ENCODE data around the gene LGMN. TPM values are rescaled to one million over a fixed set of nuclear protein-coding genes. Genes with fewer than 3 reads are reported as not detected.

Gene LGMN
- total RNA-seq, 2 experiments from 2014 or later, result 2.1 to 2.3 TPM

DNA sequence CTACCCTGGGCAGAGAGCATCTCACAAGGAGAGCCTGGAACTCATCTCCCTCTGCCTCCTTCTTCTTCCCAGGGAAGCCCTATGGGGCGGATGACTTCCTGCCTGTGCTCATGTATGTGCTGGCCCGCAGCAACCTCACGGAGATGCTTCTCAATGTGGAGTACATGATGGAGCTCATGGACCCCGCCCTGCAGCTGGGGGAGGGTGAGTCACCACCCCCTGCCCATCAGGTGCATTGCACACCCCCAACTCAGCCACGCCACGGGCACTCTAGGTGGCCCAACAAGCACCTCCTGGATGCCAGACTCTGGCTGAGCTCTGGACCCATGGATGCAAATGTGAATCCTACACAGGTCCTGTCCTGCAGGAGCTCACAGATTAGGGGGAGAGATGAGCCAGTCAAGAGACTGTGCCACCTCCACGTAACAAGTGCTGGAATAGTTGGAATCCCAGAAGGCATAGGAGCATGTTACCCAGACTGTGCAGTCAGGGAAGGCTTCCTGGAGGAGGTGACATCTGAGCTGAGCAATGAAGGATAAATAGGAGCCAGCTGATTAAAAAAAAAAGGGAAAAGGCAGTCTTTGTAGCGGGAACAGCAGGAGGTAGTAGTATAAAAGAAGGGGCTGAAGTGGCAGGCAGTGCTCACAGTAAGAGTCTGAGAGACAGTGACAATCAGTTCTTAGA lies 71.9 kb downstream of the LGMN start:
- ATAC-seq (no peak), DNase-seq (peak; percentile 53)
- Mint-ChIP-seq H3K27me3 (no peaks in the 10 kb centered on the region), H3K9me3 (peaks cover 2% of the 10 kb centered on the region), H3K27ac (peak overlapping the region; percentile 86), H3K4me3 (peak overlapping the region; percentile 4), H3K4me1 (ENCODE audit: low read depth) (peaks cover 78% of the 10 kb centered on the region), H3K36me3 (ENCODE audit: low read depth) (peaks cover 84% of the 10 kb centered on the region)
- TF ChIP-seq, protein P1, sequence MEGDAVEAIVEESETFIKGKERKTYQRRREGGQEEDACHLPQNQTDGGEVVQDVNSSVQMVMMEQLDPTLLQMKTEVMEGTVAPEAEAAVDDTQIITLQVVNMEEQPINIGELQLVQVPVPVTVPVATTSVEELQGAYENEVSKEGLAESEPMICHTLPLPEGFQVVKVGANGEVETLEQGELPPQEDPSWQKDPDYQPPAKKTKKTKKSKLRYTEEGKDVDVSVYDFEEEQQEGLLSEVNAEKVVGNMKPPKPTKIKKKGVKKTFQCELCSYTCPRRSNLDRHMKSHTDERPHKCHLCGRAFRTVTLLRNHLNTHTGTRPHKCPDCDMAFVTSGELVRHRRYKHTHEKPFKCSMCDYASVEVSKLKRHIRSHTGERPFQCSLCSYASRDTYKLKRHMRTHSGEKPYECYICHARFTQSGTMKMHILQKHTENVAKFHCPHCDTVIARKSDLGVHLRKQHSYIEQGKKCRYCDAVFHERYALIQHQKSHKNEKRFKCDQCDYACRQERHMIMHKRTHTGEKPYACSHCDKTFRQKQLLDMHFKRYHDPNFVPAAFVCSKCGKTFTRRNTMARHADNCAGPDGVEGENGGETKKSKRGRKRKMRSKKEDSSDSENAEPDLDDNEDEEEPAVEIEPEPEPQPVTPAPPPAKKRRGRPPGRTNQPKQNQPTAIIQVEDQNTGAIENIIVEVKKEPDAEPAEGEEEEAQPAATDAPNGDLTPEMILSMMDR (IDR thresholded peaks at IDR 0.05), result no peak
- intact Hi-C loops (cut with micrococcal nuclease), result loop anchor here (2.0 to 5.0 kb wide), 3 partner anchors 74 to 146 kb away; no protein-coding TSS in a partner anchor
- CTCF ChIA-PET, result interaction anchor here (0.6 to 1.9 kb wide), 7 partner anchors 11 to 107 kb away, joined by 3 to 8 read pairs (median 4); no protein-coding TSS in a partner anchor
- POLR2A ChIA-PET, result interaction anchor here (0.9 to 1.6 kb wide), 6 partner anchors 9 to 554 kb away, joined by 3 to 7 read pairs (median 4); no protein-coding TSS in a partner anchor

DNA sequence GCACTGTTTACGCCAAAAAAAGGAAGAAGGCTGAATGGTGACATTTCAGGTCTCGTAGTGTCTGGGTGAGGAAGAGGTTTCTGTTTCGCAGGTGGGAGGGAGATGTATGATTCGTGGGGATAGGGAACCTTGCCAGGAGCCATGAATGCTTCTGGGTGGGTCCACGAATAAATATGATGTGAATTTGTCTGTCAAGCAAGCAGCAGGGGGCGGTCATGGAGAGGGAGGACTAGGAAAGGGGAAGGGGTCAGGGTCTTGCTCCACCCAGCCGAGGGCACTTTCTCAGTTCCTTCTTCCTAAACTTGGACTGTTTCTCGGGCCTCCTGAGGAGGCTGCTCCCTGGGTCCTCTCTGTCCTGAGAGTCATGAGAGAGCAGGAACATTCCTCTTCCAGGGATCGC lies 72.5 kb downstream of the LGMN start:
- TF ChIP-seq, protein P1 (IDR thresholded peaks at IDR 0.05), result no peak
- H3K36me3 Mint-ChIP-seq (ENCODE audit: low read depth), result peaks cover 82% of the 10 kb centered on the region
- peaks cover 2% of the 10 kb centered on the region for H3K9me3 Mint-ChIP-seq
- CTCF ChIA-PET, result interaction anchor here (0.6 to 1.9 kb wide), 2 partner anchors 16 to 23 kb away, joined by 3 to 8 read pairs; no protein-coding TSS in a partner anchor
- POLR2A ChIA-PET, result interaction anchor here (1.1 to 1.3 kb wide), 3 partner anchors 10 to 20 kb away, joined by 4 to 5 read pairs (median 4); no protein-coding TSS in a partner anchor
- H3K4me3 Mint-ChIP-seq, result peak overlapping the region; percentile 24
- intact Hi-C loops (cut with micrococcal nuclease), result loop anchor here (2.0 to 5.0 kb wide), 3 partner anchors 74 to 145 kb away; no protein-coding TSS in a partner anchor
- H3K27ac Mint-ChIP-seq, result peak overlapping the region; percentile 86
- DNase-seq (peak; percentile 48), ATAC-seq (no peak)
- no peaks in the 10 kb centered on the region for H3K27me3 Mint-ChIP-seq
- H3K4me1 Mint-ChIP-seq (ENCODE audit: low read depth), result peaks cover 77% of the 10 kb centered on the region

DNA sequence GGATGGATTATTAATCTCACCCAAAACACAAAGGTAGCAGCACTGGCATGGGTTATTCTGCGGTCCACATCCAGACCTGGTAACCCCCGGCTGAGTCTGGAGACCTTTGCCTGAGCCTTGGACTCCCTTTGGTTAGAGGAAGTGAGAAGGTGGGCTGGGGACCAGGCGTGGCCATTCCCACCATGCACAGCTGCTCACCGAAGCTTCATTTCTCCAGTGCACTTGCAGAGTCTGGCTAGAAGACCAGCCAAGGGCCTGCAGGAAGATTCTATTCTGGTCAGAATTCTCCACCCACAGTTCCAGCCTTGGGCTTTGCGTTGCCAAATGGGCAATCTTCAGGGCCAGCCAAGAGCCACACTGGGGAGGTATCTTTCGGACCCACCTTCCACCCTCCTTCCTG lies 73.0 kb downstream of the LGMN start:
- TF ChIP-seq, protein P1 (IDR thresholded peaks at IDR 0.05), result no peak

DNA sequence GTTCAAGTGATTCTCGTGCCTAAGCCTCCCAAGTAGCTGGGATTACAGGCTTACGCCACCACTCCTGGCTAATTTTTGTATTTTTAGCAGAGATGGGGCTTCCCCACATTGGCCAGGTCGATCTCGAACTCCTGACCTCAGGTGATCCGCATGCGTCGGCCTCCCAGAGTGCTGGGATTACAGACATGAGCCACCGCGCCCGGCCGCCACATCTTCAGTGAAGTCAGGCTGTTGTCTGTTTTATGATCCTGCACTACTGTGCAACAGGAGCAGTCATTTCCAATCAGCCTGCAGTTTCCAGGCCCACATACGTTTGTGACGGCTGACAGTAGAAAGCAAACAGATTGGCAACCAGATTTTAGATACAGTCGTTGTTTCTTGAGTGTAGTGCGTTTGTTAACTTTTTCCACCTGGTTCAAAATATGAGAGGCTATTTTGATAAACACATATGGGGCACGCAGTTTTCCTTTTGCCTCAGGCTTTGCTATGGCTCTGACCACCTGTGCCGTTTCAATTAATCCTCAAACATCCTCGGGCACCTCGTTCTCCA lies 74.8 kb downstream of the LGMN start:
- POLR2A ChIA-PET, result interaction anchor here (1.7 kb wide), 1 partner anchor 19 kb away, joined by 4 read pairs; no protein-coding TSS in a partner anchor
- intact Hi-C loops (cut with micrococcal nuclease), result no loop called here
- DNase-seq (no peak), ATAC-seq (no peak)
- H3K4me1 Mint-ChIP-seq (ENCODE audit: low read depth), result peaks cover 88% of the 10 kb centered on the region
- no peaks in the 10 kb centered on the region for H3K27me3 Mint-ChIP-seq
- no peak overlapping the region for H3K4me3 Mint-ChIP-seq
- H3K9me3 Mint-ChIP-seq, result peaks cover 2% of the 10 kb centered on the region
- peaks cover 84% of the 10 kb centered on the region for H3K36me3 Mint-ChIP-seq (ENCODE audit: low read depth)
- CTCF ChIA-PET, result interaction anchor here (1.7 kb wide), 1 partner anchor 13 kb away, joined by 5 read pairs; no protein-coding TSS in a partner anchor
- peak overlapping the region; percentile 48 for H3K27ac Mint-ChIP-seq
- TF ChIP-seq, protein P1 (IDR thresholded peaks at IDR 0.05), result no peak

More for the DNA sequence above, 73.0 kb downstream of the LGMN start:
- ChIA-PET CTCF (interaction anchor here (1.7 kb wide), 1 partner anchor 11 kb away, joined by 5 read pairs; no protein-coding TSS in a partner anchor), POLR2A (interaction anchor here (0.9 kb wide), 1 partner anchor 9 kb away, joined by 3 read pairs; no protein-coding TSS in a partner anchor)
- Mint-ChIP-seq H3K27me3 (no peaks in the 10 kb centered on the region), H3K4me1 (ENCODE audit: low read depth) (peaks cover 78% of the 10 kb centered on the region), H3K4me3 (peak overlapping the region; percentile 24), H3K9me3 (peaks cover 2% of the 10 kb centered on the region), H3K27ac (peak overlapping the region; percentile 86), H3K36me3 (ENCODE audit: low read depth) (peaks cover 83% of the 10 kb centered on the region)
- ATAC-seq, result no peak
- intact Hi-C loops (cut with micrococcal nuclease), result loop anchor here (5.0 kb wide), 2 partner anchors 73 to 118 kb away; no protein-coding TSS in a partner anchor
- DNase-seq, result no peak

Data from activated CD8-positive, alpha-beta T cell treated with anti-CD3 and anti-CD28 coated beads for 36 hours (primary cell).